Activated naive CD4-positive, alpha-beta T cell treated with anti-CD3 and anti-CD28 coated beads, Interleukin-2, amount 50 U/mL, for 24 hours (primary cell): Measurements from ENCODE around the gene SND1.

Source experiments
- H3K27ac Mint-ChIP-seq: one replicate; pipeline ENCODE4 v1.8.0; 2021; ENCODE audit warnings: mild to moderate bottlenecking, mixed read lengths
- H3K27me3 Mint-ChIP-seq: one replicate; pipeline ENCODE4 v1.8.0; 2021; ENCODE audit warnings: mixed read lengths
- H3K36me3 Mint-ChIP-seq: one replicate; pipeline ENCODE4 v1.8.0; 2021; ENCODE audit warnings: mixed read lengths
- H3K4me1 Mint-ChIP-seq: one replicate; pipeline ENCODE4 v1.8.0; 2021; ENCODE audit warnings: mixed read lengths
- H3K4me3 Mint-ChIP-seq: one replicate; pipeline ENCODE4 v1.8.0; 2021; ENCODE audit warnings: mild to moderate bottlenecking, mixed read lengths
- H3K9me3 Mint-ChIP-seq: one replicate; pipeline ENCODE4 v1.8.0; 2021; ENCODE audit warnings: mixed read lengths

Gene SND1

GRCh38 chr7:127874951-127875608 lies 223.1 kb downstream of the SND1 start:
- peaks cover 31% of the 10 kb centered on the region for H3K4me1 Mint-ChIP-seq
- no peak overlapping the region for H3K4me3 Mint-ChIP-seq
- H3K9me3 Mint-ChIP-seq: no peaks in the 10 kb centered on the region
- no peak overlapping the region for H3K27ac Mint-ChIP-seq
- H3K36me3 Mint-ChIP-seq: peaks cover 13% of the 10 kb centered on the region
- no peaks in the 10 kb centered on the region for H3K27me3 Mint-ChIP-seq

- Mint-ChIP-seq H3K4me3 (no peak overlapping the region), H3K27ac (no peak overlapping the region), H3K9me3 (no peaks in the 10 kb centered on the region), H3K4me1 (peaks cover 33% of the 10 kb centered on the region), H3K36me3 (peaks cover 10% of the 10 kb centered on the region), H3K27me3 (no peaks in the 10 kb centered on the region)
Measured at GRCh38 chr7:127876393-127876792, 224.4 kb downstream of the SND1 start.

- Mint-ChIP-seq H3K36me3 (peaks cover 5% of the 10 kb centered on the region), H3K4me1 (peaks cover 29% of the 10 kb centered on the region), H3K9me3 (no peaks in the 10 kb centered on the region), H3K27me3 (no peaks in the 10 kb centered on the region), H3K27ac (no peak overlapping the region), H3K4me3 (no peak overlapping the region)
Measured at GRCh38 chr7:127877951-127878350, 226.0 kb downstream of the SND1 start.

- Mint-ChIP-seq H3K9me3 (no peaks in the 10 kb centered on the region), H3K36me3 (peaks cover 8% of the 10 kb centered on the region), H3K27me3 (no peaks in the 10 kb centered on the region), H3K4me1 (peaks cover 22% of the 10 kb centered on the region), H3K4me3 (no peak overlapping the region), H3K27ac (no peak overlapping the region)
Measured at GRCh38 chr7:127878791-127879190, 226.8 kb downstream of the SND1 start.

- no peaks in the 10 kb centered on the region for H3K27me3 Mint-ChIP-seq
- peaks cover 16% of the 10 kb centered on the region for H3K4me1 Mint-ChIP-seq
- H3K9me3 Mint-ChIP-seq: no peaks in the 10 kb centered on the region
- peaks cover 10% of the 10 kb centered on the region for H3K36me3 Mint-ChIP-seq
- no peak overlapping the region for H3K27ac Mint-ChIP-seq
- H3K4me3 Mint-ChIP-seq: no peak overlapping the region
Measured at GRCh38 chr7:127879436-127879835, 227.4 kb downstream of the SND1 start.

- peaks cover 15% of the 10 kb centered on the region for H3K4me1 Mint-ChIP-seq
- peaks cover 14% of the 10 kb centered on the region for H3K36me3 Mint-ChIP-seq
- H3K27me3 Mint-ChIP-seq: no peaks in the 10 kb centered on the region
- H3K27ac Mint-ChIP-seq: no peak overlapping the region
- no peaks in the 10 kb centered on the region for H3K9me3 Mint-ChIP-seq
- no peak overlapping the region for H3K4me3 Mint-ChIP-seq
Measured at GRCh38 chr7:127879942-127880341, 227.9 kb downstream of the SND1 start.

- Mint-ChIP-seq H3K9me3 (no peaks in the 10 kb centered on the region), H3K27ac (no peak overlapping the region), H3K4me3 (no peak overlapping the region)
Measured at GRCh38 chr7:127880454-127880853, 228.5 kb downstream of the SND1 start.

GRCh38 chr7:127881564-127881963 lies 229.6 kb downstream of the SND1 start:
- Mint-ChIP-seq H3K27me3 (no peaks in the 10 kb centered on the region), H3K4me1 (peaks cover 15% of the 10 kb centered on the region), H3K27ac (no peak overlapping the region), H3K36me3 (peaks cover 12% of the 10 kb centered on the region), H3K4me3 (no peak overlapping the region), H3K9me3 (no peaks in the 10 kb centered on the region)

More at GRCh38 chr7:127880454-127880853, 228.5 kb downstream of the SND1 start:
- Mint-ChIP-seq H3K27me3 (no peaks in the 10 kb centered on the region), H3K4me1 (peaks cover 15% of the 10 kb centered on the region), H3K36me3 (peaks cover 12% of the 10 kb centered on the region)

- H3K9me3 Mint-ChIP-seq: no peaks in the 10 kb centered on the region
- H3K4me3 Mint-ChIP-seq: no peak overlapping the region
- H3K4me1 Mint-ChIP-seq: peaks cover 18% of the 10 kb centered on the region
- H3K36me3 Mint-ChIP-seq: peaks cover 18% of the 10 kb centered on the region
- no peaks in the 10 kb centered on the region for H3K27me3 Mint-ChIP-seq
- peak overlapping the region; percentile 8 for H3K27ac Mint-ChIP-seq
Measured at GRCh38 chr7:127882313-127882920, 230.4 kb downstream of the SND1 start.

GRCh38 chr7:127884066-127884559 lies 232.1 kb downstream of the SND1 start:
- Mint-ChIP-seq H3K27me3 (no peaks in the 10 kb centered on the region), H3K4me3 (no peak overlapping the region), H3K27ac (no peak overlapping the region), H3K36me3 (peaks cover 26% of the 10 kb centered on the region), H3K9me3 (no peaks in the 10 kb centered on the region), H3K4me1 (peaks cover 18% of the 10 kb centered on the region)

GRCh38 chr7:127885222-127885772 lies 233.3 kb downstream of the SND1 start:
- H3K4me3 Mint-ChIP-seq: no peak overlapping the region
- H3K4me1 Mint-ChIP-seq: peaks cover 23% of the 10 kb centered on the region
- H3K36me3 Mint-ChIP-seq: peaks cover 36% of the 10 kb centered on the region
- no peaks in the 10 kb centered on the region for H3K27me3 Mint-ChIP-seq
- H3K27ac Mint-ChIP-seq: no peak overlapping the region
- H3K9me3 Mint-ChIP-seq: no peaks in the 10 kb centered on the region

GRCh38 chr7:127885843-127886242 lies 233.8 kb downstream of the SND1 start:
- H3K4me1 Mint-ChIP-seq: peaks cover 18% of the 10 kb centered on the region
- no peak overlapping the region for H3K4me3 Mint-ChIP-seq
- H3K27ac Mint-ChIP-seq: no peak overlapping the region
- H3K36me3 Mint-ChIP-seq: peaks cover 36% of the 10 kb centered on the region
- no peaks in the 10 kb centered on the region for H3K9me3 Mint-ChIP-seq
- H3K27me3 Mint-ChIP-seq: no peaks in the 10 kb centered on the region

GRCh38 chr7:127886248-127886647 lies 234.3 kb downstream of the SND1 start:
- H3K4me3 Mint-ChIP-seq: no peak overlapping the region
- H3K27ac Mint-ChIP-seq: no peak overlapping the region
- H3K4me1 Mint-ChIP-seq: peaks cover 15% of the 10 kb centered on the region
- no peaks in the 10 kb centered on the region for H3K27me3 Mint-ChIP-seq
- H3K9me3 Mint-ChIP-seq: no peaks in the 10 kb centered on the region
- H3K36me3 Mint-ChIP-seq: peaks cover 36% of the 10 kb centered on the region

GRCh38 chr7:127887096-127887495 lies 235.1 kb downstream of the SND1 start:
- Mint-ChIP-seq H3K4me3 (no peak overlapping the region), H3K27ac (no peak overlapping the region), H3K9me3 (no peaks in the 10 kb centered on the region), H3K27me3 (no peaks in the 10 kb centered on the region), H3K36me3 (peaks cover 41% of the 10 kb centered on the region), H3K4me1 (peaks cover 16% of the 10 kb centered on the region)

GRCh38 chr7:127887631-127888030 lies 235.6 kb downstream of the SND1 start:
- H3K4me3 Mint-ChIP-seq: no peak overlapping the region
- peaks cover 43% of the 10 kb centered on the region for H3K36me3 Mint-ChIP-seq
- no peak overlapping the region for H3K27ac Mint-ChIP-seq
- H3K9me3 Mint-ChIP-seq: no peaks in the 10 kb centered on the region
- peaks cover 16% of the 10 kb centered on the region for H3K4me1 Mint-ChIP-seq
- H3K27me3 Mint-ChIP-seq: no peaks in the 10 kb centered on the region

GRCh38 chr7:127888411-127888810 lies 236.4 kb downstream of the SND1 start:
- Mint-ChIP-seq H3K36me3 (peaks cover 50% of the 10 kb centered on the region), H3K4me3 (no peak overlapping the region)

More at GRCh38 chr7:127888411-127888810, 236.4 kb downstream of the SND1 start:
- Mint-ChIP-seq H3K9me3 (no peaks in the 10 kb centered on the region), H3K27ac (no peak overlapping the region), H3K27me3 (no peaks in the 10 kb centered on the region), H3K4me1 (peaks cover 22% of the 10 kb centered on the region)
